HG03060 (cell line): ENCODE results near the gene CYP27B1.

Experiments
- ATAC-seq: cut with Tn5 transposase; IDR thresholded peaks from one replicate; pipeline ENCODE4 v1.9.1; 2021; ENCODE audit warnings: low read depth, moderate number of reproducible peaks; ENCODE audit not compliant: unreplicated experiment

The CYP27B1 gene

GRCh38 chr12:57753756-57754337 lies 13.0 kb downstream of the CYP27B1 start:
- no peak for ATAC-seq

GRCh38 chr12:57752668-57753000 lies 14.2 kb downstream of the CYP27B1 start:
- no peak for ATAC-seq

- peak; percentile 71 for ATAC-seq
Observed at GRCh38 chr12:57751788-57752667, 14.8 kb downstream of the CYP27B1 start, which contains the start of gene CDK4. Gene CDK4, minus strand, starts transcription at chr12:57752310. Its CDS starts 593 bp downstream, at chr12:57751717.

- ATAC-seq = no peak
Observed at GRCh38 chr12:57751432-57751787, 15.5 kb downstream of the CYP27B1 start.

GRCh38 chr12:57750561-57751431 lies 16.1 kb downstream of the CYP27B1 start:
- ATAC-seq = no peak

GRCh38 chr12:57749061-57749460 lies 17.8 kb downstream of the CYP27B1 start:
- ATAC-seq = no peak

- no peak for ATAC-seq
Observed at GRCh38 chr12:57746025-57746424, 20.9 kb downstream of the CYP27B1 start.

- no peak for ATAC-seq
Observed at GRCh38 chr12:57745485-57745881, 21.4 kb downstream of the CYP27B1 start.

GRCh38 chr12:57744777-57745484 lies 21.9 kb downstream of the CYP27B1 start, which contains the start of gene TSPAN31:
Gene TSPAN31, plus strand, starts transcription at chr12:57745039. Its CDS starts 116 bp downstream, at chr12:57745155.
- ATAC-seq = peak; percentile 79

- ATAC-seq = peak; percentile 3
Observed at GRCh38 chr12:57744194-57744776, 22.6 kb downstream of the CYP27B1 start.

- ATAC-seq = no peak
Observed at GRCh38 chr12:57743769-57744168, 23.1 kb downstream of the CYP27B1 start.

GRCh38 chr12:57741844-57742738 lies 24.8 kb downstream of the CYP27B1 start:
- ATAC-seq = peak; percentile 44

- no peak for ATAC-seq
Observed at GRCh38 chr12:57741413-57741789, 25.5 kb downstream of the CYP27B1 start.

- peak; percentile 34 for ATAC-seq
Observed at GRCh38 chr12:57740656-57741412, 26.0 kb downstream of the CYP27B1 start.

GRCh38 chr12:57739914-57740538 lies 26.9 kb downstream of the CYP27B1 start:
- ATAC-seq = no peak

- no peak for ATAC-seq
Observed at GRCh38 chr12:57739387-57739786, 27.5 kb downstream of the CYP27B1 start.

- no peak for ATAC-seq
Observed at GRCh38 chr12:57738661-57739237, 28.1 kb downstream of the CYP27B1 start, which contains the start of gene AGAP2. Gene AGAP2, minus strand, starts transcription at chr12:57738742. Its CDS starts 496 bp downstream, at chr12:57738246.
